Stimulated activated CD8-positive, alpha-beta memory T cell treated with anti-CD3 and anti-CD28 coated beads, Interleukin-4, amount 100 ng/mL, for 4 hours (primary cell): ENCODE data around the gene CCS.
"Not testable (repeated sequence)": the region's sequence is repeated elsewhere in the genome, so short reads cannot be mapped to it uniquely, and the experiment has no call there.

Experiments
- DNase-seq, 2 donors: peaks; one replicate each; pipeline ENCODE4 v3.0.0-alpha.2; 2020; ENCODE audit warnings: low read depth in 2 of 2, low spot score in 1 of 2

The CCS gene, protein sequence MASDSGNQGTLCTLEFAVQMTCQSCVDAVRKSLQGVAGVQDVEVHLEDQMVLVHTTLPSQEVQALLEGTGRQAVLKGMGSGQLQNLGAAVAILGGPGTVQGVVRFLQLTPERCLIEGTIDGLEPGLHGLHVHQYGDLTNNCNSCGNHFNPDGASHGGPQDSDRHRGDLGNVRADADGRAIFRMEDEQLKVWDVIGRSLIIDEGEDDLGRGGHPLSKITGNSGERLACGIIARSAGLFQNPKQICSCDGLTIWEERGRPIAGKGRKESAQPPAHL

GRCh38 chr11:66592457-66593302 is at the start of gene CCS, which contains the start of gene CCDC87:
TSS of gene CCS (plus strand) at chr11:66593185. CDS start at chr11:66593262, 77 bp downstream.
TSS of gene CCDC87 (minus strand) at chr11:66593063. CDS start at chr11:66593015, 48 bp downstream.
- peak; percentile 97 to 98 for DNase-seq

- peak in 1 of 2 donors; percentile 35 for DNase-seq
Measured at GRCh38 chr11:66543263-66544107, 49.5 kb upstream of the CCS start.

- not testable (repeated sequence) for DNase-seq
Measured at GRCh38 chr11:66544952-66545351, 48.0 kb upstream of the CCS start.

GRCh38 chr11:66545701-66546367 is 47.2 kb upstream of the CCS start, which contains the start of gene ZDHHC24:
TSS of gene ZDHHC24 (minus strand) at chr11:66546048. CDS start at chr11:66546003, 45 bp downstream.
- peak; percentile 54 to 70 for DNase-seq

DNA sequence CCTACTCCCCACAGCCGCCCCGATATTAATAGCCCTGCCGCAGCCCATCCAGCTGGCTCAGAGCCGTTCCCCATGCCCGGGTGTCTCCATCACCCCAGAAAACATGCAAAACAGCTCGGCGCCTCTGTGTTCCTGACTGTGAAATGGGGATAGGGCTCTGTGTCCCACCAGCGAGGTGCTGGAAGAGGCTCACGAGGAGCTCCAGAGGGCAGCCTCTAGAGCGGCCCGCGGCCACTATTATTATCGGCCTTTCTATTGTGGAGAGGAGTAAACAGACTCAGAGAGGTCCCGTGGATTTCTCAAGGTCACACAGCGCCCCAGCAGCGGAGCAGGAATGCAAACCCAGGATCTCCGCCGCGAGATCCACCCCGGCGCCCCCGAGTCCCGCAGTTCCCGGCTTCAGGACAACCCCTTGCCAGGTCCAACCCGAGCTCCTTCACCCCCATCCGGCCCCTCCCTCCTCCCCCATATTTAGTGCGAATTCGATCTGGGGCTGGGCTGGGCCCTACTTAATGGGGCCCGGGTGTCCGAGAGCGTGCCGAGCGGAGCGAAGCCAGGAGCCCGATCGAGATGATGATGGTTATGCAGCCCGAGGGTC is 46.5 kb upstream of the CCS start, which contains the start of gene ACTN3:
Gene ACTN3 (plus strand): TSS at position 536 of the 598 bp plus-strand sequence. CDS start 35 bp downstream, at position 571.
- no peak for DNase-seq

DNA sequence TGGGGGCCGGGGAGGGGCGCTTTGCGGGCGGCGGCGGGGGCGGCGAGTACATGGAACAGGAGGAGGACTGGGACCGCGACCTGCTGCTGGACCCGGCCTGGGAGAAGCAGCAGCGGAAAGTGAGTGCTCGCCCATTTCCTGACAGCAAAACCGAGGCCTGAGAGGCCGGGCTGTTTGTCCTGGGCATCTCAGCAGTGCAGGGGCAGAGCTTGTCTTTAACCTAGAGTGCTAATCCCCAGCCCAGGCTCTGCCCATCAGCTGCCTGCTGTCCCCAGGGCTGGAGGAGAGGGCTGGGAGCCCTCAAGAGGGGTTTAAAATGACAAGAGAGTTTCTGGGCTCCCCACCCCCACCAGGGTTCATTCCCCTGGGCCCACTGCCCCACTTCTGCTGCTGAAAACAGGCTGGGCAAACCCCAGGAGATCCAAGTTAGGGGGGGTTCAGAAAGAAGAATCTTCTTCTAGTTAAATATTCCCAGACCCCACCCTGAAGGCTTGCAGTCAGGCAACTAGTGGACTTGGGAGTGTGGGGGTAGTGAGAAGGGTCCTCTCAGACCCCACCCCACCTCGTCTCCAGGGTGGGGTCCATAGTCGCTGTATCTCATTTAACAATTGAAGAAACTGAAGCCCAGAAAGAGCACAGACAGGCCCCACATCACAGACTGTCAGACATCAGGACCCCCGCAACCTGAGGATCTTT is 45.9 kb upstream of the CCS start:
- no peak for DNase-seq

GRCh38 chr11:66547662-66548009 is 45.3 kb upstream of the CCS start:
- no peak for DNase-seq

DNA sequence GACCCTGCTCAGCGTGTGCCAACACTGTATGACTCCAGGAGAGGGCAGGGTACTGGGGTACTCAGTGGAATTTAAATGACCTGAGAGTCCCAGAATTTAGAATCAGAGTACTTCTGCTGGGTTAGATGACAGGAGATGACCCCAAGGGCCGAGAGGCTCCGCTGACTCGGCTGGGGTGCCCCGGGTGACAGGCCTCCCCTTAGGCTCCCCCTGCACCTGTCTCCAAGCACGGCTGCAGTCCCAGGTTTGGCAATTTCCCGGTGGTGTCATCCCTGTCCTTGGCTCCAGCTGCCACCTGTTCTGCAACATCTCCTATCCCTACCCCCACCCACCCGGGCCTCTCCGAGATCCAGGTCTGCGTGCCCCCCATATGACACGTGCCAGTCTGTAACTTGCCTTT is 44.9 kb upstream of the CCS start:
- DNase-seq, result no peak

GRCh38 chr11:66548774-66549630 is 44.0 kb upstream of the CCS start:
- no peak for DNase-seq

GRCh38 chr11:66549696-66550095 is 43.3 kb upstream of the CCS start:
- no peak for DNase-seq

GRCh38 chr11:66550887-66551286 is 42.1 kb upstream of the CCS start:
- no peak for DNase-seq

DNA sequence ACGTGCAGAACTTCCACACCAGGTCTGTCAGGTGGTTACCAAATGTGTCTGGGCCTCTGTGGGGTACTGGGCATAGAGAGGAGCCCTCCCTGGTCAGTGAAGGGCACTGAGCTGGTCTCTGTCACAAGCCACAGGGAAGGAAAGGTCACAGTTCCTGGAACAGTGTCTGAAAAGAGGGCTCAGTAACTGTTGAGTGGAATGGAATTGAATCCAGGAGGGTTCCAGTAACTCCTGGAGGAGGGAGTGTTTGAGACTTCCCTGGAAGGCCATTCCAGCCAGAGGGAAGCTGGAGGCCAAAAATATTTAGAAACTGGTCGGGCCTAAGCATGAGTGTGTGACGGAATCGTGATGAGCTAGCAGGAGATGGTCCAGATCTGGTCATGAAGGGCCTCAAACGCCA is 38.4 kb upstream of the CCS start:
- DNase-seq, result no peak

DNA sequence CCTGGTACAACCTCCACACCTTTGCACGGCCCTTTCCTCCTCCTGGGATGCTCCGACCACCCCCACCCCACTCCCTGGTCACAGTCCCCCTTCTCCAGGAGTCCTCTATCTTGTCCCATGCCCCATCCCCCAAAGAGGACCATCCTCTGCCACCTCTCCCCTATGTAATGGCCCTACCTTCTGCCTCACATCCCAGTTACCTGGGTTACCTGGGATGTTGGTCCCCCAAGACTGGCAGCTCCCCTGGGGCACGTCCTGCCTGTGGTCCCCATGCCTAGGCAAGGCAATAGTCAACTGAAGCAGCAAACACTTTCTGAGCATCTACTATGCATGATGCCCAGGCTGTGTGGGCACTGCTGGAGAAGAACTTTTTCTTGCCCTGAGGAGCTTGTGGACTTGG is 37.6 kb upstream of the CCS start:
- DNase-seq, result no peak

GRCh38 chr11:66556086-66556485 is 36.9 kb upstream of the CCS start:
- DNase-seq, result no peak

DNA sequence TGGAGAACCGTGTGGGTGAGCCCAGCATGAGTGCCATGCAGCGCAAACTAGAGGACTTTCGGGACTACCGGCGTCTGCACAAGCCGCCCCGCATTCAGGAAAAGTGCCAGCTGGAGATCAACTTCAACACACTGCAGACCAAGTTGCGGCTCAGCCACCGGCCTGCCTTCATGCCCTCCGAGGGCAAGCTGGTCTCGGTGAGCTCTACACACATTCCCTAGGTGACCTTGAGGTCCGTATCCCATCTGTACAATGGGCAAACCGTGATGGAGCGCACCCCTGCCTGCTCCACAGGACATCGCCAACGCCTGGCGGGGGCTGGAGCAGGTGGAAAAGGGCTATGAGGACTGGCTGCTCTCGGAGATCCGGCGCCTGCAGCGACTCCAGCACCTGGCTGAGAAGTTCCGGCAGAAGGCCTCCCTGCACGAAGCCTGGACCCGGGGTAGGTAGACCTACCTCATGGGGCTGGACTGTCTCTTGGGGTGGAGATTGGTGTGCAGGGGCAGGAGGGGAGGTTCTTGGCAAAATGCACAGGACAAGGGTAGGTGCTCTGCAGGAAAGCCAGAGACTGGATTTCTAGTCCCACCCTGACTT is 35.2 kb upstream of the CCS start:
- no peak for DNase-seq

- no peak for DNase-seq
Measured at GRCh38 chr11:66559142-66559865, 33.7 kb upstream of the CCS start.

- no peak for DNase-seq
Measured at GRCh38 chr11:66559866-66560676, 32.9 kb upstream of the CCS start.
